Endothelial cell of umbilical vein (primary cell): Measurements from ENCODE around the gene MEF2C. TPM values are rescaled to one million over a fixed set of nuclear protein-coding genes. Genes with fewer than 3 reads are reported as not detected.

Experiments used
- BruUV-seq: library from RNA; stranded (reverse); fragments of 400-500 nt; replicated peaks from 2 replicates; lab custom pipeline; 2021; lab: Mats Ljungman, UMichigan
- CTCF ChIA-PET: fragments of 300-600, 350-600 bp; sonication (Branson Sonifier 250); formaldehyde crosslinking; loops from one replicate; lab custom pipeline; 2021; ENCODE audit warnings: antibody characterized with exemption, inconsistent platforms; lab: Charles Lee
- POLR2A ChIA-PET: fragments of 300-600, 350-600 bp; sonication (Branson Sonifier 250); formaldehyde crosslinking; loops from one replicate; lab custom pipeline; 2021; ENCODE audit warnings: antibody characterized with exemption, inconsistent platforms; lab: Charles Lee
- DNase-seq: peaks from one replicate; pipeline ENCODE4 v3.0.0-alpha.2; 2011; ENCODE audit warnings: low read depth, low spot score
- FAIRE-seq: peaks from 2 replicates; lab custom pipeline; 2011; peaks lifted over from hg19 to GRCh38; lab: Jason Lieb, UNC
- H2AFZ ChIP-seq: 2 replicates; pipeline ENCODE4 v1.6.0; 2012; ENCODE audit warnings: low read depth, low read length, control low read depth, inconsistent platforms
- H3K27ac ChIP-seq: 2 replicates; pipeline ENCODE4 v1.5.1; 2011; ENCODE audit warnings: low read depth, mild to moderate bottlenecking, control low read depth, low read length, moderate library complexity; ENCODE audit not compliant: insufficient read depth
- H3K27me3 ChIP-seq, 2 experiments: 2 replicates each; pipeline versions ENCODE4 v1.6.0 to v1.6.1; 2011; ENCODE audit warnings: low read length in 2 of 2, mixed read lengths in 1 of 2; ENCODE audit not compliant: control insufficient read depth in 2 of 2, insufficient read depth in 2 of 2
- H3K36me3 ChIP-seq, 2 experiments: 2 replicates in 1 of 2; 3 replicates in 1 of 2; pipeline ENCODE4 v1.5.1; 2011; ENCODE audit warnings: low read length in 2 of 2, mild to moderate bottlenecking in 1 of 2, moderate library complexity in 1 of 2; ENCODE audit not compliant: control insufficient read depth in 2 of 2, insufficient read depth in 2 of 2; ENCODE audit errors: extremely low read depth in 1 of 2
- H3K4me1 ChIP-seq: 3 replicates; pipeline ENCODE4 v1.5.1; 2011; ENCODE audit warnings: mild to moderate bottlenecking, low read length; ENCODE audit not compliant: control insufficient read depth, insufficient read depth; ENCODE audit errors: extremely low read depth
- H3K4me2 ChIP-seq: 2 replicates; pipeline ENCODE4 v1.6.1; 2011; ENCODE audit warnings: low read length, control low read depth, mixed read lengths; ENCODE audit not compliant: insufficient read depth
- H3K4me3 ChIP-seq, 3 experiments: fragments of 200-600 bp in 1 of 3; sonication (generic), shearing (Covaris generic) in 1 of 3; replicated peaks in 1 of 3; 2 replicates each; pipeline ENCODE4 v1.5.1; 2011 to 2016; ENCODE audit warnings: control low read depth in 3 of 3, low read length in 3 of 3, mild to moderate bottlenecking in 2 of 3, inconsistent platforms in 1 of 3, low read depth in 1 of 3, moderate library complexity in 1 of 3; ENCODE audit not compliant: insufficient read depth in 1 of 3
- H3K79me2 ChIP-seq: 2 replicates; pipeline ENCODE4 v1.6.0; 2012; ENCODE audit warnings: low read length, inconsistent platforms; ENCODE audit not compliant: control insufficient read depth, insufficient read depth
- H3K9ac ChIP-seq: replicated peaks from 2 replicates; pipeline ENCODE3; 2011; ENCODE audit warnings: low read length, control low read depth; ENCODE audit not compliant: insufficient read depth; ENCODE audit errors: extremely low read depth
- H3K9me1 ChIP-seq: replicated peaks from 3 replicates; pipeline ENCODE4 v1.6.0; 2011; ENCODE audit warnings: mild to moderate bottlenecking, low read length; ENCODE audit not compliant: control insufficient read depth, insufficient read depth; ENCODE audit errors: extremely low read depth
- H3K9me3 ChIP-seq: replicated peaks from 2 replicates; pipeline ENCODE4 v1.5.1; 2012; ENCODE audit warnings: low read length, inconsistent platforms; ENCODE audit not compliant: control insufficient read depth, insufficient read depth
- H4K20me1 ChIP-seq: replicated peaks from 2 replicates; pipeline ENCODE3; 2011; ENCODE audit warnings: mild to moderate bottlenecking, low read length; ENCODE audit not compliant: control insufficient read depth, insufficient read depth; ENCODE audit errors: extremely low read depth
- EZH2 ChIP-seq: IDR thresholded peaks from 2 replicates; pipeline ENCODE4 v1.6.1; 2012; ENCODE audit warnings: borderline replicate concordance, low read depth, mild to moderate bottlenecking, moderate library complexity, low read length, inconsistent platforms; ENCODE audit not compliant: severe bottlenecking
- FOS ChIP-seq: IDR thresholded peaks from 2 replicates; pipeline ENCODE4 v1.6.1; 2011; ENCODE audit warnings: mild to moderate bottlenecking, low read length, moderate library complexity, borderline replicate concordance; ENCODE audit not compliant: insufficient read depth
- GATA2 ChIP-seq: IDR thresholded peaks from 2 replicates; pipeline ENCODE4 v1.7.0; 2011; ENCODE audit warnings: low read depth, mild to moderate bottlenecking, moderate library complexity, mixed read lengths, low read length; ENCODE audit not compliant: insufficient read length, insufficient read depth
- JUN ChIP-seq: IDR thresholded peaks from 2 replicates; pipeline ENCODE4 v1.6.1; 2011; ENCODE audit warnings: borderline replicate concordance, low read depth; ENCODE audit not compliant: insufficient read length, insufficient read depth
- MYC ChIP-seq: IDR thresholded peaks from one replicate; pipeline ENCODE4 v1.6.1; 2011; ENCODE audit warnings: mild to moderate bottlenecking, low read depth, low read length
- POLR2A ChIP-seq: IDR thresholded peaks from 2 replicates; pipeline ENCODE4 v1.6.1; 2012; ENCODE audit warnings: low read depth, mild to moderate bottlenecking, control low read depth, low read length
- POLR2AphosphoS5 ChIP-seq: IDR thresholded peaks from 2 replicates; pipeline ENCODE4 v1.6.1; 2012; ENCODE audit warnings: low read depth, mild to moderate bottlenecking, control low read depth, low read length, moderate library complexity; ENCODE audit not compliant: insufficient read depth
- dilution Hi-C: fragments of 300-500 bp; cut with MboI; formaldehyde crosslinking; loops from one replicate; pipeline ENCODE4 v1.15.0; 2019; ENCODE audit warnings: low sequenced_read_pairs; ENCODE audit not compliant: extremely low pct_ligation_motif_present
- intact Hi-C: fragments of 100-400 bp; cut with micrococcal nuclease; formaldehyde crosslinking; loops from one replicate; pipeline ENCODE4 v1.10.0; 2022
- polyA plus RNA-seq, 4 experiments: library from polyadenylated mRNA; depleted of rRNA in 3 of 4; stranded (reverse) in 3 of 4; unstranded in 1 of 4; fragments of >200 nt; gene quantifications; 2 replicates each; pipeline versions ENCODE4 v1.2.1 to v1.2.3, GENCODE V29; 2011 to 2012; ENCODE audit warnings: missing spikeins in 1 of 4
- small RNA-seq: library from RNA; depleted of rRNA; stranded (forward); fragments of <200 nt; gene quantifications from one replicate; pipeline ENCODE3, GENCODE V24; 2012; ENCODE audit warnings: low replicate concordance, low read depth; ENCODE audit not compliant: insufficient read depth, insufficient read length
- total RNA-seq: library from RNA; stranded (reverse); gene quantifications from 2 replicates; pipeline ENCODE4 v1.2.3, GENCODE V29; 2021
- TF ChIP-seq, protein P1 (sequence below): IDR thresholded peaks from 2 replicates; pipeline ENCODE4 v1.6.1; 2011; ENCODE audit not compliant: insufficient read depth, insufficient read length
- TF ChIP-seq, protein P2 (sequence below), 2 donors: IDR thresholded peaks; 1 replicate in 1 of 2; 2 replicates in 1 of 2; pipeline ENCODE4 v1.5.1; 2011; ENCODE audit warnings: low read length in 2 of 2, mild to moderate bottlenecking in 2 of 2, moderate library complexity in 2 of 2, control low read depth in 1 of 2, inconsistent platforms in 1 of 2, low read depth in 1 of 2; ENCODE audit not compliant: insufficient read depth in 1 of 2; ENCODE audit errors: extremely low read depth in 1 of 2

The MEF2C gene
- total and polyA plus RNA-seq, 2 donors (not counting 3 experiments of a cell fraction or from before 2014, with no cell fraction given): 21.2 to 67.7 TPM

DNA sequence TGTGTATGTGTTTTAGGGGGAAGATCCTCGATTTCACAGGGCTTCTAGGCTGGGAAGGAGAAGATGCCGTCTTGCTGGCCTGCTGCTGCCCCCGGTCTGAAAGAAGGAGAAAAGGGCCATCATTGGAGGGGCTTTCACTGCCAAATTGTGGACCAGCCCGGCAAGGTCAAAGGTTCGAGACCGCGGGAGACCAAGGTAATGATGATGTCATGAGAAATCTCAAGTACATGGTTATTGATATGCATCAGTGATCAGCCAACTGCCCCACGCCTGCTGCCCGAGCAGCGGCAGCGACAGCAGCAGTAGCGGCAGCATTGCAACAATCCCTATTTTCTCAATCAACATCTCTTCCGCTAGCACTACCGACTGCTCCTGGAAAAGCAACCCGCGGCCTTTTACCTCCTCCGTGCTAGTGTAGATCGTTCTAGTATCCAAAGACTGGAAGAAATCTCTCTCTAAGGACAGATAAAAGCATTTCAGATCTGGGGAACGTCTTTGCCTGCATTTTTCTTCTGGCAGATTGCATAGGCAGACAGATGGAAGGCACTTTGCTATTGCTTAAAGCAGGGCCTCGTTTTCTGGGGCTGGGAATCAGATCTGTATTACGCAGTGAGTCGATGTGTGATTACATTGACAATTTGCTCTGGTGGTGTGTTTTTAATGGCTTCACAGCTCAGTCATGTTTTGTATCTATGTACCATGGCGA is 215.3 kb downstream of the MEF2C start:
- Histone ChIP-seq H2AFZ (no peak overlapping the region), H3K4me3 (no peak overlapping the region), H3K4me1 (peaks cover 6% of the 10 kb centered on the region), H3K27me3 (peaks cover 76 to 100% of the 10 kb centered on the region in 2 experiments), H3K9me1 (no peaks in the 10 kb centered on the region), H3K9me3 (no peaks in the 10 kb centered on the region), H3K36me3 (no peaks in the 10 kb centered on the region), H3K9ac (no peak overlapping the region), H3K4me2 (no peak overlapping the region), H3K79me2 (no peaks in the 10 kb centered on the region), H3K27ac (no peak overlapping the region), H4K20me1 (no peaks in the 10 kb centered on the region)
- FAIRE-seq (no peak), DNase-seq (no peak)
- ChIA-PET CTCF (interaction anchor here (0.8 to 2.3 kb wide), 2 partner anchors 23 to 886 kb away, joined by 3 to 12 read pairs; no protein-coding TSS in a partner anchor), POLR2A (no interaction called here)
- BruUV-seq: no TSS peak
- dilution Hi-C loops (no loop called here), intact Hi-C loops (no loop called here)
- TF ChIP-seq POLR2A (no peak), MYC (no peak), JUN (no peak), FOS (no peak), EZH2 (no peak), POLR2AphosphoS5 (no peak), GATA2 (no peak)
- TF ChIP-seq, protein P1, sequence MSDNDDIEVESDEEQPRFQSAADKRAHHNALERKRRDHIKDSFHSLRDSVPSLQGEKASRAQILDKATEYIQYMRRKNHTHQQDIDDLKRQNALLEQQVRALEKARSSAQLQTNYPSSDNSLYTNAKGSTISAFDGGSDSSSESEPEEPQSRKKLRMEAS: no peak
- TF ChIP-seq, protein P2, sequence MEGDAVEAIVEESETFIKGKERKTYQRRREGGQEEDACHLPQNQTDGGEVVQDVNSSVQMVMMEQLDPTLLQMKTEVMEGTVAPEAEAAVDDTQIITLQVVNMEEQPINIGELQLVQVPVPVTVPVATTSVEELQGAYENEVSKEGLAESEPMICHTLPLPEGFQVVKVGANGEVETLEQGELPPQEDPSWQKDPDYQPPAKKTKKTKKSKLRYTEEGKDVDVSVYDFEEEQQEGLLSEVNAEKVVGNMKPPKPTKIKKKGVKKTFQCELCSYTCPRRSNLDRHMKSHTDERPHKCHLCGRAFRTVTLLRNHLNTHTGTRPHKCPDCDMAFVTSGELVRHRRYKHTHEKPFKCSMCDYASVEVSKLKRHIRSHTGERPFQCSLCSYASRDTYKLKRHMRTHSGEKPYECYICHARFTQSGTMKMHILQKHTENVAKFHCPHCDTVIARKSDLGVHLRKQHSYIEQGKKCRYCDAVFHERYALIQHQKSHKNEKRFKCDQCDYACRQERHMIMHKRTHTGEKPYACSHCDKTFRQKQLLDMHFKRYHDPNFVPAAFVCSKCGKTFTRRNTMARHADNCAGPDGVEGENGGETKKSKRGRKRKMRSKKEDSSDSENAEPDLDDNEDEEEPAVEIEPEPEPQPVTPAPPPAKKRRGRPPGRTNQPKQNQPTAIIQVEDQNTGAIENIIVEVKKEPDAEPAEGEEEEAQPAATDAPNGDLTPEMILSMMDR (IDR thresholded peaks at IDR 0.05; ENCODE audit: extremely low read depth in 1 of 2, insufficient read depth in 1 of 2, low read depth in 1 of 2, low read length in 2 of 2): no peak

Small RNAs within 50 kb of the gene (small RNA-seq; reads per million reads assigned to genes)
- gene AC008525.2: not detected
